ENCODE measurements around the gene IPP.
"Not testable (repeated sequence)": the region's sequence is repeated elsewhere in the genome, so short reads cannot be mapped to it uniquely, and the experiment has no call there.

Gene IPP

GRCh38 chr1:45746922-45747321 lies 3.5 kb downstream of the IPP start:
- FAIRE-seq: no peak
- DNase-seq (ENCODE audit: insufficient read length, low spot score): no peak

GRCh38 chr1:45739641-45740156 lies 10.8 kb downstream of the IPP start:
- DNase-seq (ENCODE audit: insufficient read length, low spot score); FAIRE-seq: not testable (repeated sequence)

GRCh38 chr1:45739137-45739536 lies 11.3 kb downstream of the IPP start:
- no peak for FAIRE-seq

GRCh38 chr1:45730780-45731319 lies 19.6 kb downstream of the IPP start:
- FAIRE-seq (no peak), DNase-seq (ENCODE audit: insufficient read length, low spot score) (no peak)

More at GRCh38 chr1:45739137-45739536, 11.3 kb downstream of the IPP start:
- no peak for DNase-seq (ENCODE audit: insufficient read length, low spot score)

- no peak for DNase-seq (ENCODE audit: insufficient read length, low spot score)
- FAIRE-seq: no peak
These were observed 20.2 kb downstream of the IPP start for GRCh38 chr1:45730075-45730779.

- not testable (repeated sequence) for DNase-seq (ENCODE audit: insufficient read length, low spot score); FAIRE-seq
These were observed 24.4 kb downstream of the IPP start for GRCh38 chr1:45726007-45726406.

- FAIRE-seq (no peak), DNase-seq (ENCODE audit: insufficient read length, low spot score) (no peak)
These were observed 27.1 kb downstream of the IPP start for GRCh38 chr1:45723248-45723930.

GRCh38 chr1:45722809-45723208 lies 27.6 kb downstream of the IPP start:
- FAIRE-seq: no peak
- DNase-seq (ENCODE audit: insufficient read length, low spot score): no peak

- DNase-seq (ENCODE audit: insufficient read length, low spot score) (no peak), FAIRE-seq (no peak)
These were observed 29.2 kb downstream of the IPP start for GRCh38 chr1:45721207-45721606.

- DNase-seq (ENCODE audit: insufficient read length, low spot score) (no peak), FAIRE-seq (no peak)
These were observed 32.2 kb downstream of the IPP start for GRCh38 chr1:45718289-45718688.

GRCh38 chr1:45717386-45717785 lies 33.1 kb downstream of the IPP start:
- DNase-seq (ENCODE audit: insufficient read length, low spot score); FAIRE-seq: not testable (repeated sequence)

- FAIRE-seq: no peak
- no peak for DNase-seq (ENCODE audit: insufficient read length, low spot score)
These were observed 33.8 kb downstream of the IPP start for GRCh38 chr1:45716700-45717099.

- DNase-seq (ENCODE audit: insufficient read length, low spot score) (no peak), FAIRE-seq (no peak)
These were observed 36.7 kb downstream of the IPP start for GRCh38 chr1:45713711-45714110.

GRCh38 chr1:45704637-45705036 lies 45.8 kb downstream of the IPP start:
- FAIRE-seq (no peak), DNase-seq (ENCODE audit: insufficient read length, low spot score) (no peak)

- no peak for FAIRE-seq
- no peak for DNase-seq (ENCODE audit: insufficient read length, low spot score)
These were observed 55.6 kb downstream of the IPP start for GRCh38 chr1:45694823-45695222.

GRCh38 chr1:45693811-45694210 lies 56.6 kb downstream of the IPP start:
- FAIRE-seq; DNase-seq (ENCODE audit: insufficient read length, low spot score): not testable (repeated sequence)

GRCh38 chr1:45687754-45688740 lies 62.4 kb downstream of the IPP start, which contains the start of gene TMEM69:
Gene TMEM69, plus strand, starts transcription at chr1:45688181. Its CDS starts 2,888 bp downstream, at chr1:45691069.
- no peak for FAIRE-seq
- peak; percentile 79 for DNase-seq (ENCODE audit: insufficient read length, low spot score)

- FAIRE-seq (no peak), DNase-seq (ENCODE audit: insufficient read length, low spot score) (peak; percentile 91)
These were observed 63.3 kb downstream of the IPP start for GRCh38 chr1:45687014-45687753.

- FAIRE-seq (peak; percentile 76), DNase-seq (ENCODE audit: insufficient read length, low spot score) (peak; percentile 94)
These were observed 64.0 kb downstream of the IPP start, which contains the start of gene GPBP1L1 for GRCh38 chr1:45686288-45687013. Gene GPBP1L1, minus strand, starts transcription at chr1:45686533. Its CDS starts 27,446 bp downstream, at chr1:45659087.
